ENCODE data around the gene TMEM179. TPM values are rescaled to one million over a fixed set of nuclear protein-coding genes. Genes with fewer than 3 reads are reported as not detected.

TMEM179 gene
- total RNA-seq, 1 experiment from 2014 or later = 11.4 TPM

DNA sequence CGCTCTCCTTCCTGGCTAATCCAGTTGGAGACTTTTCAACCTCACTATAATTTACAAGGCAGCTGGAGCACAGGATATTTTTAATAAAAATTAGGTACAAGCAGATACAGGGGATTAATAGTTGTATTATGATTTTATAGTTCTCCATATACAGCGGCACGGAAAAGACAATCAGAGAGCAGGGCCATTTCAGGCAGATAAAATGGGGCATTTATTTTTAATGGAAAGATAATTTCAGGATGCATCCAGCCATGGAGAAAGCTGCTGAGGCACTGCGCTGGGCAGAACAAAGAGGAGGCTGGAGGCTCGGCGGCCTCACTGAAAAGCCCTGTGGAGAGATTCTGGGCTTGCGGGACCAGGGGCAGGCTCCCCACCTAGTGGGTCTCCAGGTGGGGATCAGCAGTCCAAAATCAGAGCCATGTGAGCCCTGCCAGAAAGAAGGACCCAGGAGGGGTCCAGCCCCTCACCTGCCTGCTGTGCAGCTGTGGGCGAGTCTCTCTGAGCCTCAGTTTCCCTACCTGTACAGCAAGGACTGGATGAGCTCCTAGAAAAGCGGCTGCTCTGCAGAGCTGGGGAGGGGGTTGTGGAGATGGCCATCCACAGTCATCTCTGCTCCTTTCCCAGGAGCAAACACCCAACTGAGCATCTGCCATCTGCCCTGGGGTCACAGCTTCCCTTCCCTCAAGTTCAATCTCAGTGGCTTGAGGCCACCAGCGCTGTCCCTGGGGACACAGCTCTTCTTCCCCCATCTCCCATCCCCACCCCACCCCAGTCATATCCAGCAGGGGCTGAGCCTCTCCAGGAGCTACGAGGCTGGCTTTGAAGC is 48.9 kb downstream of the TMEM179 start:
- H3K4me2 ChIP-seq (ENCODE audit: insufficient read depth, insufficient read length, low read length) = no peak overlapping the region
- H3K27ac Mint-ChIP-seq = no peak overlapping the region

More for the DNA sequence above, 48.9 kb downstream of the TMEM179 start:
- H3K9me3 ChIP-seq (ENCODE audit: control insufficient read depth, low read depth, low read length) = no peaks in the 10 kb centered on the region
- H3K27me3 Mint-ChIP-seq (ENCODE audit: low read depth) = no peaks in the 10 kb centered on the region; the same call in 1 of the 2 replicates
- H2BK12ac ChIP-seq (ENCODE audit: insufficient read length, low read depth, low read length) = no peak overlapping the region
- no peak overlapping the region for H4K91ac ChIP-seq (ENCODE audit: insufficient read length, low read depth, low read length)
- H4K8ac ChIP-seq (replicated peaks; ENCODE audit: insufficient read length, low read depth, low read length) = no peak overlapping the region
- no peaks in the 10 kb centered on the region for H3K36me3 Mint-ChIP-seq (ENCODE audit: insufficient read depth in 1 of 3, low read depth in 3 of 3)
- TF ChIP-seq, protein P1, sequence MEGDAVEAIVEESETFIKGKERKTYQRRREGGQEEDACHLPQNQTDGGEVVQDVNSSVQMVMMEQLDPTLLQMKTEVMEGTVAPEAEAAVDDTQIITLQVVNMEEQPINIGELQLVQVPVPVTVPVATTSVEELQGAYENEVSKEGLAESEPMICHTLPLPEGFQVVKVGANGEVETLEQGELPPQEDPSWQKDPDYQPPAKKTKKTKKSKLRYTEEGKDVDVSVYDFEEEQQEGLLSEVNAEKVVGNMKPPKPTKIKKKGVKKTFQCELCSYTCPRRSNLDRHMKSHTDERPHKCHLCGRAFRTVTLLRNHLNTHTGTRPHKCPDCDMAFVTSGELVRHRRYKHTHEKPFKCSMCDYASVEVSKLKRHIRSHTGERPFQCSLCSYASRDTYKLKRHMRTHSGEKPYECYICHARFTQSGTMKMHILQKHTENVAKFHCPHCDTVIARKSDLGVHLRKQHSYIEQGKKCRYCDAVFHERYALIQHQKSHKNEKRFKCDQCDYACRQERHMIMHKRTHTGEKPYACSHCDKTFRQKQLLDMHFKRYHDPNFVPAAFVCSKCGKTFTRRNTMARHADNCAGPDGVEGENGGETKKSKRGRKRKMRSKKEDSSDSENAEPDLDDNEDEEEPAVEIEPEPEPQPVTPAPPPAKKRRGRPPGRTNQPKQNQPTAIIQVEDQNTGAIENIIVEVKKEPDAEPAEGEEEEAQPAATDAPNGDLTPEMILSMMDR (conservative IDR thresholded peaks at IDR 0.05) = no peak
- no peak overlapping the region for H3K4ac ChIP-seq (ENCODE audit: low read depth, low read length)
- H3T11ph ChIP-seq (ENCODE audit: low read length) = no peak overlapping the region
- no peaks in the 10 kb centered on the region for H3K23me2 ChIP-seq (ENCODE audit: insufficient read length, low read depth, low read length, poor library complexity, severe bottlenecking)
- H2BK5ac ChIP-seq (ENCODE audit: insufficient read length, low read length) = no peak overlapping the region
- H3K79me2 ChIP-seq (ENCODE audit: insufficient read depth, low read length) = no peaks in the 10 kb centered on the region
- no peak overlapping the region for H3K14ac ChIP-seq (ENCODE audit: insufficient read depth, low read length)
- no peak overlapping the region for H2BK120ac ChIP-seq (ENCODE audit: low read depth, low read length, poor library complexity, severe bottlenecking)
- H3K27ac ChIP-seq (ENCODE audit: insufficient read length, low read depth, low read length) = no peak overlapping the region
- H3K79me1 ChIP-seq (ENCODE audit: insufficient read depth, low read depth, low read length, poor library complexity, severe bottlenecking) = no peaks in the 10 kb centered on the region
- H3K9ac ChIP-seq (ENCODE audit: extremely low read depth, insufficient read length, low read length) = no peak overlapping the region
- no peaks in the 10 kb centered on the region for H4K20me1 ChIP-seq (ENCODE audit: control insufficient read depth, insufficient read depth, insufficient read length)
- H3K18ac ChIP-seq (ENCODE audit: insufficient read length, low read depth, low read length) = no peak overlapping the region
- no CpG with 5 or more reads among the region's 11 CpGs for WGBS (ENCODE audit: extremely low coverage, insufficient read length, low lambda C conversion rate)
- H2AFZ ChIP-seq (ENCODE audit: low read length) = no peak overlapping the region
- no peaks in the 10 kb centered on the region for H3K4me1 ChIP-seq (ENCODE audit: insufficient read depth, low read length)
- no peaks in the 10 kb centered on the region for H3K27me3 ChIP-seq (ENCODE audit: insufficient read depth, low read length)
- H2BK15ac ChIP-seq (ENCODE audit: low read depth, low read length) = no peak overlapping the region
- H2AK5ac ChIP-seq (ENCODE audit: insufficient read length, low read length) = no peak overlapping the region
- no peak overlapping the region for H3K4me3 Mint-ChIP-seq
- no peaks in the 10 kb centered on the region; a peak in 1 of 5 replicates for H3K9me3 Mint-ChIP-seq
- no peak overlapping the region for H4K5ac ChIP-seq (ENCODE audit: insufficient read length, low read depth, low read length)
- H3K23ac ChIP-seq (ENCODE audit: insufficient read length, low read depth, low read length) = no peak overlapping the region
- no peak overlapping the region for H3K56ac ChIP-seq (ENCODE audit: insufficient read length, low read depth, low read length)
- H2BK20ac ChIP-seq (ENCODE audit: low read depth, low read length, poor library complexity, severe bottlenecking) = no peak overlapping the region
- peaks cover 2 to 4% of the 10 kb centered on the region in 2 experiments; a peak in 2 of 4 replicates for H3K4me1 Mint-ChIP-seq
- no peak for DNase-seq

All from H9 (cell line).